ENCODE measurements around the gene DBN1.

GRCh38 chr5:177455661-177456590, 17.5 kb downstream of the DBN1 start:
- TF ChIP-seq POLR2A (IDR thresholded peaks at IDR 0.05) (peak in 1 of 3 donors; percentile 28), CTCF (IDR thresholded peaks at IDR 0.05 in 8 of 11, conservative IDR thresholded peaks at IDR 0.05 in 3 of 11) (peak; percentile 84 to 99 (median 96)), POLR2AphosphoS5 (IDR thresholded peaks at IDR 0.05) (peak; percentile 64 to 75 (median 65))
